H1 (cell line): ENCODE data around the gene SLC47A2. TPM values are rescaled to one million over a fixed set of nuclear protein-coding genes. Genes with fewer than 3 reads are reported as not detected.
"Not testable (repeated sequence)": the region's sequence is repeated elsewhere in the genome, so short reads cannot be mapped to it uniquely, and the experiment has no call there.

Experiments
- CTCF ChIA-PET: fragments of 300-600 bp; sonication (Branson Sonifier 250); formaldehyde crosslinking; loops from one replicate; lab custom pipeline; 2021; ENCODE audit not compliant: partially characterized antibody; lab: Charles Lee
- POLR2A ChIA-PET: fragments of 300-600 bp; sonication (Branson Sonifier 250); formaldehyde crosslinking; loops from one replicate; lab custom pipeline; 2021; ENCODE audit warnings: inconsistent platforms; ENCODE audit not compliant: partially characterized antibody; lab: Charles Lee
- DNase-seq, 2 experiments: peaks; one replicate each; pipeline versions ENCODE4 v3.0.0 to v3.0.0-alpha.2; 2010 to 2022; ENCODE audit warnings: low spot score in 2 of 2, low read depth in 1 of 2, mixed read lengths in 1 of 2
- FAIRE-seq: peaks from 2 replicates; lab custom pipeline; 2011; peaks lifted over from hg19 to GRCh38; lab: Jason Lieb, UNC
- H2AFZ ChIP-seq: 2 replicates; pipeline ENCODE4 v1.8.1; 2012; ENCODE audit warnings: low read length, inconsistent platforms
- H2AK5ac ChIP-seq: 2 replicates; pipeline ENCODE4 v1.6.1; 2013; ENCODE audit warnings: low read depth, low read length
- H2BK120ac ChIP-seq: replicated peaks from 2 replicates; pipeline ENCODE3; 2013; ENCODE audit warnings: low read depth, low read length, inconsistent platforms
- H2BK12ac ChIP-seq: 2 replicates; pipeline ENCODE4 v1.6.1; 2013; ENCODE audit warnings: low read depth, low read length
- H2BK15ac ChIP-seq: 2 replicates; pipeline ENCODE4 v1.6.1; 2013; ENCODE audit warnings: low read length
- H2BK20ac ChIP-seq: 2 replicates; pipeline ENCODE4 v1.6.1; 2013; ENCODE audit warnings: low read length
- H2BK5ac ChIP-seq: 2 replicates; pipeline ENCODE4 v1.6.1; 2013; ENCODE audit warnings: low read depth, low read length
- H3K14ac ChIP-seq: 2 replicates; pipeline ENCODE4 v1.6.1; 2013; ENCODE audit warnings: inconsistent platforms; ENCODE audit not compliant: insufficient read length
- H3K18ac ChIP-seq: 2 replicates; pipeline ENCODE4 v1.6.1; 2013; ENCODE audit warnings: low read length; ENCODE audit errors: extremely low read depth
- H3K23ac ChIP-seq: 2 replicates; pipeline ENCODE4 v1.6.1; 2013; ENCODE audit warnings: inconsistent platforms; ENCODE audit not compliant: insufficient read length
- H3K23me2 ChIP-seq: 2 replicates; pipeline ENCODE4 v1.6.1; 2013; ENCODE audit warnings: low read depth, low read length
- H3K27ac ChIP-seq: 2 replicates; pipeline ENCODE4 v1.6.1; 2011; ENCODE audit warnings: low read depth, low read length, inconsistent platforms
- H3K27me3 ChIP-seq, 4 experiments: replicated peaks in 1 of 4; 1 replicate in 1 of 4; 2 replicates in 3 of 4; pipeline versions ENCODE4 v1.6.1 to v1.8.1; 2011 to 2013; ENCODE audit warnings: low read length in 3 of 4, mild to moderate bottlenecking in 3 of 4, inconsistent platforms in 2 of 4, mixed read lengths in 2 of 4, moderate library complexity in 1 of 4; ENCODE audit not compliant: control insufficient read depth in 3 of 4, insufficient read depth in 3 of 4; ENCODE audit errors: extremely low read depth in 1 of 4
- H3K36me3 ChIP-seq, 4 experiments: 2 replicates each; pipeline versions ENCODE4 v1.6.1 to v1.8.1; 2011 to 2013; ENCODE audit warnings: mild to moderate bottlenecking in 4 of 4, low read length in 3 of 4, moderate library complexity in 2 of 4, control low read depth in 1 of 4, inconsistent platforms in 1 of 4; ENCODE audit not compliant: insufficient read depth in 4 of 4, control insufficient read depth in 2 of 4
- H3K4ac ChIP-seq: replicated peaks from 2 replicates; pipeline ENCODE3; 2013; ENCODE audit warnings: low read length, low read depth, mixed read lengths, inconsistent platforms; ENCODE audit not compliant: insufficient read length
- H3K4me1 ChIP-seq, 4 experiments: replicated peaks in 1 of 4; 1 replicate in 1 of 4; 2 replicates in 3 of 4; pipeline versions ENCODE4 v1.6.1 to v1.8.1; 2011 to 2013; ENCODE audit warnings: low read length in 3 of 4, inconsistent platforms in 2 of 4, mixed read lengths in 1 of 4; ENCODE audit not compliant: insufficient read depth in 4 of 4, control insufficient read depth in 3 of 4
- H3K4me2 ChIP-seq, 2 experiments: 2 replicates each; pipeline versions ENCODE4 v1.6.1 to v1.8.1; 2011 to 2013; ENCODE audit warnings: low read depth in 2 of 2, low read length in 2 of 2, control low read depth in 1 of 2, inconsistent platforms in 1 of 2, mild to moderate bottlenecking in 1 of 2; ENCODE audit not compliant: insufficient read depth in 1 of 2
- H3K4me3 ChIP-seq, 4 experiments: fragments of 200-600, 300-600 bp in 1 of 4; sonication (generic), shearing (Covaris generic), sonication (Bioruptor Twin) in 1 of 4; 2 replicates each; pipeline versions ENCODE4 v1.5.1 to v1.8.1; 2011 to 2016; ENCODE audit warnings: low read length in 4 of 4, low read depth in 3 of 4, control low read depth in 2 of 4, inconsistent platforms in 2 of 4, mild to moderate bottlenecking in 2 of 4, mixed read lengths in 1 of 4, moderate library complexity in 1 of 4; ENCODE audit not compliant: insufficient read depth in 2 of 4; ENCODE audit errors: extremely low read depth in 1 of 4
- H3K56ac ChIP-seq: replicated peaks from 2 replicates; pipeline ENCODE3; 2013; ENCODE audit warnings: low read depth, mild to moderate bottlenecking, mixed read lengths, low read length, inconsistent platforms; ENCODE audit not compliant: insufficient read length
- H3K79me1 ChIP-seq: 2 replicates; pipeline ENCODE4 v1.6.1; 2013; ENCODE audit warnings: low read depth, low read length, control low read depth
- H3K79me2 ChIP-seq, 2 experiments: 2 replicates each; pipeline versions ENCODE4 v1.6.1 to v1.8.1; 2012 to 2013; ENCODE audit warnings: low read length in 2 of 2, mild to moderate bottlenecking in 2 of 2, inconsistent platforms in 1 of 2; ENCODE audit not compliant: insufficient read depth in 2 of 2, control insufficient read depth in 1 of 2
- H3K9ac ChIP-seq, 4 experiments: replicated peaks in 1 of 4; 1 replicate in 1 of 4; 2 replicates in 3 of 4; pipeline versions ENCODE4 v1.6.1 to v1.8.1; 2011 to 2013; ENCODE audit warnings: low read depth in 3 of 4, low read length in 3 of 4, control low read depth in 2 of 4, mild to moderate bottlenecking in 2 of 4, moderate library complexity in 2 of 4, inconsistent platforms in 1 of 4; ENCODE audit errors: extremely low read depth in 1 of 4
- H3K9me3 ChIP-seq, 2 experiments: 2 replicates each; pipeline versions ENCODE4 v1.6.1 to v1.8.1; 2012 to 2013; ENCODE audit warnings: mild to moderate bottlenecking in 2 of 2, moderate library complexity in 2 of 2, control low read depth in 1 of 2, inconsistent platforms in 1 of 2, low read depth in 1 of 2, low read length in 1 of 2, mixed read lengths in 1 of 2; ENCODE audit not compliant: insufficient read depth in 2 of 2
- H4K20me1 ChIP-seq, 2 experiments: replicated peaks in 1 of 2; 2 replicates each; pipeline versions ENCODE3 to v1.8.1; 2011 to 2013; ENCODE audit warnings: inconsistent platforms in 2 of 2, low read length in 2 of 2, mild to moderate bottlenecking in 1 of 2; ENCODE audit not compliant: insufficient read depth in 2 of 2, control insufficient read depth in 1 of 2
- H4K5ac ChIP-seq: 2 replicates; pipeline ENCODE4 v1.6.1; 2013; ENCODE audit warnings: low read length, low read depth, mixed read lengths, inconsistent platforms; ENCODE audit not compliant: insufficient read length
- H4K8ac ChIP-seq: 2 replicates; pipeline ENCODE4 v1.8.0; 2013; ENCODE audit warnings: mild to moderate bottlenecking, moderate library complexity, low read length, inconsistent platforms; ENCODE audit not compliant: insufficient read depth; ENCODE audit errors: extremely low read depth
- H4K91ac ChIP-seq: replicated peaks from 2 replicates; pipeline ENCODE3; 2013; ENCODE audit warnings: low read length, mixed read lengths, inconsistent platforms; ENCODE audit not compliant: insufficient read length
- WGBS, 2 experiments: shearing (Covaris generic) in 1 of 2; methylation state at CpG; one replicate each; pipeline versions ENCODE4 v1.1.6 to v1.1.7; 2013 to 2015; ENCODE audit warnings: low lambda C conversion rate in 2 of 2, mixed read lengths in 2 of 2, inconsistent platforms in 1 of 2, low coverage in 1 of 2, missing lambda C conversion rate in 1 of 2; ENCODE audit not compliant: insufficient replicate concordance in 2 of 2, insufficient coverage in 1 of 2, insufficient read length in 1 of 2; ENCODE audit errors: extremely low coverage in 1 of 2, missing lambda C conversion rate in 1 of 2; 5-methylcytosine and 5-hydroxymethylcytosine counted together
- polyA plus RNA-seq, 7 experiments: library from polyadenylated mRNA; depleted of rRNA in 3 of 7; stranded (reverse) in 5 of 7; unstranded in 2 of 7; fragments of >200 nt in 5 of 7; fragments of 200-250 nt in 2 of 7; gene quantifications; 1 replicate in 5 of 7; 2 replicates in 1 of 7; 4 replicates in 1 of 7; pipeline versions ENCODE4 v1.2.1 to v1.2.3, GENCODE V29; 2011 to 2013; ENCODE audit warnings: missing spikeins in 2 of 7, mixed read lengths in 2 of 7
- total RNA-seq: library from RNA; stranded (reverse); fragmentation: NEBNext Ultra II Directional; extraction: Animal tissue kit (Norgen Biotek cat#: 25700); gene quantifications from 2 replicates; pipeline ENCODE4 v1.2.1, GENCODE V29; 2021

Gene SLC47A2
- total and polyA plus RNA-seq, 2 of the 8 experiments (the other 6 are each of a cell fraction or from before 2014, with no cell fraction given), result not detected

GRCh38 chr17:19669680-19670079, 46.7 kb downstream of the SLC47A2 start:
- H4K5ac ChIP-seq, H3K9ac ChIP-seq, H3K23me2 ChIP-seq, H2BK12ac ChIP-seq, H3K27ac ChIP-seq, H3K18ac ChIP-seq, H3K4me2 ChIP-seq, H2BK15ac ChIP-seq, H3K14ac ChIP-seq, H3K4me3 ChIP-seq, CTCF ChIA-PET, H4K91ac ChIP-seq, FAIRE-seq, H4K8ac ChIP-seq, H3K9me3 ChIP-seq, H3K27me3 ChIP-seq, H2BK120ac ChIP-seq, POLR2A ChIA-PET, H2AFZ ChIP-seq, H2AK5ac ChIP-seq, H2BK20ac ChIP-seq, H3K79me1 ChIP-seq, H3K4me1 ChIP-seq, H3K23ac ChIP-seq, H4K20me1 ChIP-seq, H2BK5ac ChIP-seq, H3K56ac ChIP-seq, H3K79me2 ChIP-seq, H3K4ac ChIP-seq: not testable (repeated sequence)
- H3K36me3 ChIP-seq, result peaks cover 0 to 28% (median 12%) of the 10 kb centered on the region in 4 experiments; a peak in 6 of 8 replicates
- WGBS, 2 experiments, result 90% methylated on average over 7 of the region's 7 CpGs; no CpG with 5 or more reads in 1 of the 2 experiments
- peak in 1 of 2 experiments; percentile 0 for DNase-seq
